Fibroblast of lung (primary cell): ENCODE data around the gene KRT71. TPM values are rescaled to one million over a fixed set of nuclear protein-coding genes. Genes with fewer than 3 reads are reported as not detected.

ENCODE experiments used
- DNase-seq, 2 donors: peaks; one replicate each; pipeline versions ENCODE4 v3.0.0 to v3.0.0-alpha.2; 2010; ENCODE audit warnings: low read depth in 2 of 2
- H2AFZ ChIP-seq: 2 replicates; pipeline ENCODE4 v1.5.1; 2012; ENCODE audit warnings: low read length, control low read depth, inconsistent platforms
- H3K27ac ChIP-seq: 2 replicates; pipeline ENCODE4 v1.5.1; 2011; ENCODE audit warnings: low read length, control low read depth; ENCODE audit not compliant: insufficient read depth
- H3K27me3 ChIP-seq: 2 replicates; pipeline ENCODE4 v1.5.1; 2011; ENCODE audit warnings: mild to moderate bottlenecking, low read length; ENCODE audit not compliant: control insufficient read depth, insufficient read depth
- H3K36me3 ChIP-seq: 2 replicates; pipeline ENCODE4 v1.5.1; 2011; ENCODE audit warnings: low read length; ENCODE audit not compliant: control insufficient read depth, insufficient read depth
- H3K4me1 ChIP-seq: 2 replicates; pipeline ENCODE4 v1.5.1; 2011; ENCODE audit warnings: low read length; ENCODE audit not compliant: control insufficient read depth, insufficient read depth; ENCODE audit errors: extremely low read depth
- H3K4me2 ChIP-seq: 2 replicates; pipeline ENCODE4 v1.5.1; 2011; ENCODE audit warnings: low read length, control low read depth; ENCODE audit not compliant: insufficient read depth; ENCODE audit errors: extremely low read depth
- H3K4me3 ChIP-seq, 4 experiments: fragments of 200-600 bp in 1 of 4; sonication (generic) in 1 of 4; replicated peaks in 1 of 4; 2 replicates each; pipeline ENCODE4 v1.5.1; 2011 to 2016; ENCODE audit warnings: low read length in 4 of 4, low read depth in 3 of 4, mild to moderate bottlenecking in 3 of 4, control low read depth in 2 of 4, inconsistent platforms in 1 of 4, mixed read lengths in 1 of 4; ENCODE audit not compliant: insufficient read depth in 1 of 4; ENCODE audit errors: control extremely low read depth in 1 of 4
- H3K79me2 ChIP-seq: 2 replicates; pipeline ENCODE4 v1.5.1; 2012; ENCODE audit warnings: mild to moderate bottlenecking, low read length, inconsistent platforms; ENCODE audit not compliant: control insufficient read depth, insufficient read depth
- H3K9ac ChIP-seq: 2 replicates; pipeline ENCODE4 v1.5.1; 2011; ENCODE audit warnings: mild to moderate bottlenecking, low read length, control low read depth; ENCODE audit not compliant: insufficient read depth
- H3K9me3 ChIP-seq: 2 replicates; pipeline ENCODE4 v1.5.1; 2012; ENCODE audit warnings: low read depth, low read length; ENCODE audit not compliant: control insufficient read depth, insufficient read depth
- H4K20me1 ChIP-seq: 2 replicates; pipeline ENCODE4 v1.5.1; 2011; ENCODE audit warnings: low read length; ENCODE audit not compliant: control insufficient read depth, insufficient read depth; ENCODE audit errors: extremely low read depth
- EZH2 ChIP-seq: IDR thresholded peaks from 2 replicates; pipeline ENCODE4 v1.5.1; 2012; ENCODE audit warnings: low read length, control low read depth, mild to moderate bottlenecking; ENCODE audit errors: missing control alignments
- polyA plus RNA-seq, 2 donors: library from polyadenylated mRNA; depleted of rRNA in 1 of 2; stranded (reverse) in 1 of 2; unstranded in 1 of 2; fragments of >200 nt; gene quantifications; 2 replicates each; pipeline ENCODE4 v1.2.1, GENCODE V29; 2011 to 2012; ENCODE audit warnings: missing spikeins in 1 of 2
- total RNA-seq: library from RNA; depleted of rRNA; stranded (reverse); fragments of >200 nt; gene quantifications from 2 replicates; pipeline ENCODE4 v1.2.1, GENCODE V29; 2014
- TF ChIP-seq, protein P1 (sequence below), 2 donors: IDR thresholded peaks in 1 of 2; conservative IDR thresholded peaks in 1 of 2; 1 replicate in 1 of 2; 2 replicates in 1 of 2; pipeline ENCODE4 v1.5.1; 2011 to 2012; ENCODE audit warnings: low read length in 2 of 2, control low read depth in 1 of 2, inconsistent platforms in 1 of 2, low read depth in 1 of 2, mild to moderate bottlenecking in 1 of 2

The KRT71 gene
- total and polyA plus RNA-seq, 2 donors (not counting 1 experiment from before 2014, with no cell fraction given) = not detected

DNA sequence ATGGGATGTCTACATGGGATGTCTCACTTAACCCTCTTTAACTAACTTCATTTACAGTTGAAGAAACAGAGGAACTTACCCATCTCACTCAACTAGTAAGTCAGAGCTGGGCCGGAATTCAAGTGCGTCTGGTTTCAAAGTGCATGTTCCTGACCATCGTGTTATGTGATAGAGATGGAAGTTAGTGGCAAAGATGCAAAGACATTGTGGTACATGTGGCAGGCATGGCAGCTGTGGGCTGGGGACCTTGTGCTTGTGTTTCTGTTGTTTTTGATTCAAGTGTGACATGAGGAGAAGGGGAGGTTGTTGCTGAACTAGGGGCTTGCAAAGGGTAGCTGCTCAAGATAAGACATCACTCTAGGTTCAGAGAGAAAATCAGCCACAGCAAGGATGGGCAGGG is 23.0 kb upstream of the KRT71 start:
- no peak overlapping the region for H3K9ac ChIP-seq
- no peak overlapping the region for H3K27ac ChIP-seq
- DNase-seq = no peak
- H3K4me2 ChIP-seq = no peak overlapping the region
- H3K9me3 ChIP-seq = no peaks in the 10 kb centered on the region
- no peaks in the 10 kb centered on the region for H3K79me2 ChIP-seq
- no peaks in the 10 kb centered on the region for H4K20me1 ChIP-seq
- no peak for TF ChIP-seq EZH2
- TF ChIP-seq, protein P1, sequence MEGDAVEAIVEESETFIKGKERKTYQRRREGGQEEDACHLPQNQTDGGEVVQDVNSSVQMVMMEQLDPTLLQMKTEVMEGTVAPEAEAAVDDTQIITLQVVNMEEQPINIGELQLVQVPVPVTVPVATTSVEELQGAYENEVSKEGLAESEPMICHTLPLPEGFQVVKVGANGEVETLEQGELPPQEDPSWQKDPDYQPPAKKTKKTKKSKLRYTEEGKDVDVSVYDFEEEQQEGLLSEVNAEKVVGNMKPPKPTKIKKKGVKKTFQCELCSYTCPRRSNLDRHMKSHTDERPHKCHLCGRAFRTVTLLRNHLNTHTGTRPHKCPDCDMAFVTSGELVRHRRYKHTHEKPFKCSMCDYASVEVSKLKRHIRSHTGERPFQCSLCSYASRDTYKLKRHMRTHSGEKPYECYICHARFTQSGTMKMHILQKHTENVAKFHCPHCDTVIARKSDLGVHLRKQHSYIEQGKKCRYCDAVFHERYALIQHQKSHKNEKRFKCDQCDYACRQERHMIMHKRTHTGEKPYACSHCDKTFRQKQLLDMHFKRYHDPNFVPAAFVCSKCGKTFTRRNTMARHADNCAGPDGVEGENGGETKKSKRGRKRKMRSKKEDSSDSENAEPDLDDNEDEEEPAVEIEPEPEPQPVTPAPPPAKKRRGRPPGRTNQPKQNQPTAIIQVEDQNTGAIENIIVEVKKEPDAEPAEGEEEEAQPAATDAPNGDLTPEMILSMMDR (conservative IDR thresholded peaks at IDR 0.05 in 1 of 2, IDR thresholded peaks at IDR 0.05 in 1 of 2; ENCODE audit: low read depth in 1 of 2, low read length in 2 of 2) = no peak
- no peak overlapping the region for H2AFZ ChIP-seq
- H3K36me3 ChIP-seq = no peaks in the 10 kb centered on the region
- no peaks in the 10 kb centered on the region for H3K4me1 ChIP-seq
- H3K4me3 ChIP-seq = no peak overlapping the region
- H3K27me3 ChIP-seq = no peaks in the 10 kb centered on the region

- DNase-seq = no peak
- Histone ChIP-seq H3K9ac (no peak overlapping the region), H3K4me1 (no peaks in the 10 kb centered on the region), H4K20me1 (no peaks in the 10 kb centered on the region), H3K9me3 (no peaks in the 10 kb centered on the region), H3K27ac (no peak overlapping the region), H3K4me3 (no peak overlapping the region), H3K79me2 (no peaks in the 10 kb centered on the region), H2AFZ (no peak overlapping the region), H3K27me3 (no peaks in the 10 kb centered on the region), H3K4me2 (no peak overlapping the region), H3K36me3 (no peaks in the 10 kb centered on the region)
- TF ChIP-seq EZH2 = no peak
- TF ChIP-seq, protein P1 (conservative IDR thresholded peaks at IDR 0.05 in 1 of 2, IDR thresholded peaks at IDR 0.05 in 1 of 2; ENCODE audit: low read depth in 1 of 2, low read length in 2 of 2) = no peak
Observed at GRCh38 chr12:52575256-52575655, 22.3 kb upstream of the KRT71 start.

GRCh38 chr12:52573743-52574142 is 20.8 kb upstream of the KRT71 start, which contains the start of gene KRT74:
TSS of gene KRT74 (minus strand) at chr12:52573843. CDS start at chr12:52573777, 66 bp downstream.
- H3K27ac ChIP-seq = no peak within 1 kb of the TSS
- no peaks in the 10 kb centered on the region for H3K27me3 ChIP-seq
- H3K4me3 ChIP-seq = no peak within 1 kb of the TSS
- H3K4me2 ChIP-seq = no peak within 1 kb of the TSS
- TF ChIP-seq, protein P1 (conservative IDR thresholded peaks at IDR 0.05 in 1 of 2, IDR thresholded peaks at IDR 0.05 in 1 of 2; ENCODE audit: low read depth in 1 of 2, low read length in 2 of 2) = no peak
- TF ChIP-seq EZH2 = no peak
- no peak within 1 kb of the TSS for H2AFZ ChIP-seq
- no peaks in the 10 kb centered on the region for H3K4me1 ChIP-seq
- no peak for DNase-seq
- H3K36me3 ChIP-seq = no peaks in the 10 kb centered on the region
- H3K79me2 ChIP-seq = no peaks in the 10 kb centered on the region
- H3K9me3 ChIP-seq = no peaks in the 10 kb centered on the region
- no peaks in the 10 kb centered on the region for H4K20me1 ChIP-seq
- H3K9ac ChIP-seq = no peak within 1 kb of the TSS
